HepG2 (cell line): ENCODE results near the gene PAK3. TPM values are rescaled to one million over a fixed set of nuclear protein-coding genes. Genes with fewer than 3 reads are reported as not detected.

Source experiments
- ATAC-seq: fragments of 200-7000 bp; cut with Tn5 transposase; 3 replicates; pipeline ENCODE4 v1.9.1; 2020; ENCODE audit warnings: mild to moderate bottlenecking, moderate library complexity
- BruUV-seq: library from RNA; stranded (reverse); fragments of 400-500 nt; replicated peaks from 2 replicates; lab custom pipeline; 2021; lab: Mats Ljungman, UMichigan
- CTCF ChIA-PET: fragments of 300-600 bp; formaldehyde crosslinking; extraction: SDS; loops from one replicate; lab custom pipeline; 2021; ENCODE audit warnings: low total read pairs, inconsistent platforms, low intra/inter-chr PET ratio; lab: Yijun Ruan, JAX
- POLR2A ChIA-PET: fragments of 350-600 bp; sonication (Branson Sonifier 250); formaldehyde crosslinking; loops from one replicate; lab custom pipeline; 2020; ENCODE audit warnings: antibody characterized with exemption, inconsistent platforms; lab: Yijun Ruan, JAX
- DNase-seq: peaks from one replicate; pipeline ENCODE4 v3.0.0-alpha.2; 2015; ENCODE audit warnings: low spot score
- FAIRE-seq: peaks from 3 replicates; lab custom pipeline; 2011; peaks lifted over from hg19 to GRCh38; lab: Jason Lieb, UNC
- H2AFZ ChIP-seq: one replicate; pipeline ENCODE4 v1.6.1; 2011; ENCODE audit warnings: low read length, inconsistent platforms
- H3K27ac ChIP-seq: fragments of 300-600 bp; 3 replicates; pipeline ENCODE4 v1.8.0; 2011; ENCODE audit warnings: mixed run types, mild to moderate bottlenecking, mixed read lengths, low read length, inconsistent platforms; ENCODE audit not compliant: insufficient read depth; ENCODE audit errors: extremely low read length
- H3K27me3 ChIP-seq, 2 experiments: fragments of 200-600 bp in 1 of 2; 2 replicates in 1 of 2; 3 replicates in 1 of 2; pipeline versions ENCODE4 v1.6.0 to v1.8.0; 2011; ENCODE audit warnings: low read length in 2 of 2, mild to moderate bottlenecking in 2 of 2, moderate library complexity in 2 of 2, inconsistent platforms in 1 of 2; ENCODE audit not compliant: insufficient read depth in 2 of 2, control insufficient read depth in 1 of 2
- H3K36me3 ChIP-seq, 2 experiments: fragments of 200-600 bp in 1 of 2; replicated peaks in 1 of 2; 2 replicates in 1 of 2; 3 replicates in 1 of 2; pipeline versions ENCODE4 v1.5.1 to v1.8.0; 2011; ENCODE audit warnings: low read length in 2 of 2, inconsistent platforms in 1 of 2; ENCODE audit not compliant: insufficient read depth in 2 of 2, control insufficient read depth in 1 of 2
- H3K4me1 ChIP-seq: 2 replicates; pipeline ENCODE4 v1.5.1; 2012; ENCODE audit warnings: low read length, inconsistent platforms; ENCODE audit not compliant: insufficient read depth
- H3K4me2 ChIP-seq: 2 replicates; pipeline ENCODE4 v1.6.0; 2011; ENCODE audit warnings: low read depth, low read length, inconsistent platforms
- H3K4me3 ChIP-seq, 3 experiments: fragments of 200-600 bp in 1 of 3; sonication (generic), shearing (Covaris generic) in 1 of 3; replicated peaks in 1 of 3; 2 replicates each; pipeline ENCODE4 v1.5.1; 2011 to 2016; ENCODE audit warnings: low read length in 3 of 3, inconsistent platforms in 2 of 3, low read depth in 2 of 3, mild to moderate bottlenecking in 2 of 3, control low read depth in 1 of 3, mixed read lengths in 1 of 3; ENCODE audit not compliant: insufficient read depth in 1 of 3
- H3K79me2 ChIP-seq: one replicate; pipeline ENCODE4 v1.6.1; 2011; ENCODE audit warnings: low read length, inconsistent platforms; ENCODE audit not compliant: insufficient read depth
- H3K9ac ChIP-seq: 2 replicates; pipeline ENCODE4 v1.6.0; 2011; ENCODE audit warnings: mild to moderate bottlenecking, low read depth, low read length, inconsistent platforms; ENCODE audit not compliant: insufficient read depth
- H3K9me3 ChIP-seq: 2 replicates; pipeline ENCODE4 v1.5.1; 2012; ENCODE audit warnings: mild to moderate bottlenecking, low read length
- H4K20me1 ChIP-seq: 2 replicates; pipeline ENCODE4 v1.6.0; 2011; ENCODE audit warnings: inconsistent platforms, mild to moderate bottlenecking, low read length, moderate library complexity; ENCODE audit not compliant: insufficient read depth
- HES4 ChIP-seq: sonication (generic); formaldehyde crosslinking; IDR thresholded peaks from 2 replicates; pipeline ENCODE4 v1.9.0; 2021; ENCODE audit warnings: mild to moderate bottlenecking, missing genetic modification reagents, borderline replicate concordance
- MAZ ChIP-seq, 2 experiments: sonication (generic) in 1 of 2; formaldehyde crosslinking in 1 of 2; IDR thresholded peaks; 2 replicates each; pipeline versions ENCODE4 v1.5.0 to v1.6.1; 2012 to 2020; ENCODE audit warnings: low read depth in 2 of 2, mild to moderate bottlenecking in 2 of 2, borderline replicate concordance in 1 of 2, improper control_type of control experiment in 1 of 2, low read length in 1 of 2, missing genetic modification reagents in 1 of 2, moderate library complexity in 1 of 2
- SMC3 ChIP-seq: IDR thresholded peaks from 2 replicates; pipeline ENCODE4 v1.6.1; 2011; ENCODE audit warnings: low read length, improper control_type of control experiment
- ZNF136 ChIP-seq: sonication (generic); formaldehyde crosslinking; IDR thresholded peaks from 2 replicates; pipeline ENCODE4 v1.8.1; 2022; ENCODE audit warnings: low read depth, mild to moderate bottlenecking, moderate library complexity, missing genetic modification reagents
- ZNF549 ChIP-seq: sonication (generic); formaldehyde crosslinking; IDR thresholded peaks from 2 replicates; pipeline ENCODE4 v1.5.0; 2020; ENCODE audit warnings: missing genetic modification reagents
- ZNF660 ChIP-seq: sonication (generic); formaldehyde crosslinking; IDR thresholded peaks from 2 replicates; pipeline ENCODE4 v1.5.1; 2020; ENCODE audit warnings: mild to moderate bottlenecking, low read depth, missing genetic modification reagents, borderline replicate concordance
- ZNF724P ChIP-seq: sonication (generic); formaldehyde crosslinking; IDR thresholded peaks from 2 replicates; pipeline ENCODE4 v1.8.0; 2022; ENCODE audit warnings: missing genetic modification reagents, borderline replicate concordance
- WGBS: methylation state at CpG from one replicate; pipeline ENCODE4 v1.1.6; 2017; ENCODE audit warnings: low lambda C conversion rate; 5-methylcytosine and 5-hydroxymethylcytosine counted together
- in situ Hi-C: cut with HindIII; loops from 2 replicates; pipeline ENCODE4 v1.10.0; 2017; ENCODE audit warnings: low pct_unique_long_range_greater_than_20kb; ENCODE audit not compliant: extremely low pct_ligation_motif_present
- intact Hi-C: fragments of 100-400 bp; cut with micrococcal nuclease; formaldehyde crosslinking; loops from one replicate; pipeline ENCODE4 v1.10.0; 2022; ENCODE audit not compliant: unreplicated experiment
- polyA plus RNA-seq, 8 experiments: library from polyadenylated mRNA; depleted of rRNA in 3 of 8; stranded (reverse) in 7 of 8; unstranded in 1 of 8; fragments of >200 nt; fragmentation: Illumina TruSeq in 4 of 8; extraction: Trizol in 4 of 8; gene quantifications; 2 replicates each; pipeline versions ENCODE4 v1.2.1 to v1.2.3, GENCODE V29; 2011 to 2016; ENCODE audit warnings: low read depth in 4 of 8, missing spikeins in 1 of 8, mixed read lengths in 1 of 8; ENCODE audit not compliant: insufficient read depth in 1 of 8
- total RNA-seq, 5 experiments: library from RNA; depleted of rRNA; stranded (reverse); fragments of >200 nt; fragmentation: Illumina TruSeq; extraction: Trizol; gene quantifications; 2 replicates each; pipeline ENCODE4 v1.2.3, GENCODE V29; 2016; ENCODE audit warnings: low read depth in 1 of 5
- TF ChIP-seq, protein P1 (sequence below): sonication (generic); formaldehyde crosslinking; IDR thresholded peaks from 2 replicates; pipeline ENCODE4 v1.4.0; 2020; ENCODE audit warnings: low read depth, missing genetic modification reagents
- TF ChIP-seq, protein P2 (sequence below): sonication (generic); formaldehyde crosslinking; IDR thresholded peaks from 2 replicates; pipeline ENCODE4 v1.8.1; 2023; ENCODE audit warnings: mild to moderate bottlenecking, missing genetic modification reagents
- TF ChIP-seq, protein P3 (sequence below): sonication (generic); formaldehyde crosslinking; IDR thresholded peaks from 2 replicates; pipeline ENCODE4 v1.5.0; 2020; ENCODE audit warnings: missing genetic modification reagents, mild to moderate bottlenecking, borderline replicate concordance

Gene PAK3
- total and polyA plus RNA-seq, 2 of the 13 experiments (the other 11 are each of a cell fraction or from before 2014, with no cell fraction given), result not detected

DNA sequence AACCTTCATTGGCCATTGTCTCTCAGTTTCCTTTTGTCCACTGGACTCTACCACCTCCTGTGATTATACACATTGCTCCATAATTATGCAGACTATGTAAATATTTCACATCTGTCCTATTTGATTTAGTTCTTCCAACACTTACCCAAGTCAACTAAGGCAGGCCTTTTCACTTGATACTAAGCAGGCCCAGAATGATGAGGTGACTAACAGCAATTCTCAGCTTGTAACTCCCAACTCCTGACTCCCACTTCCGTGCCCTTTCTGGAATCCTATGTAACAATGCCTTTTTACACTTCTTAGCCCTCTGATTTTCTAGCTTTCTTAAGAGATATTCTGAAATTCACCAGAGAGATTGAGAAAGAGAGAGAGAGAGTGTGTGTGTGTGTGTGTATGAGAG, 6.6 kb downstream of the PAK3 start (continued):
- TF ChIP-seq, protein P1, sequence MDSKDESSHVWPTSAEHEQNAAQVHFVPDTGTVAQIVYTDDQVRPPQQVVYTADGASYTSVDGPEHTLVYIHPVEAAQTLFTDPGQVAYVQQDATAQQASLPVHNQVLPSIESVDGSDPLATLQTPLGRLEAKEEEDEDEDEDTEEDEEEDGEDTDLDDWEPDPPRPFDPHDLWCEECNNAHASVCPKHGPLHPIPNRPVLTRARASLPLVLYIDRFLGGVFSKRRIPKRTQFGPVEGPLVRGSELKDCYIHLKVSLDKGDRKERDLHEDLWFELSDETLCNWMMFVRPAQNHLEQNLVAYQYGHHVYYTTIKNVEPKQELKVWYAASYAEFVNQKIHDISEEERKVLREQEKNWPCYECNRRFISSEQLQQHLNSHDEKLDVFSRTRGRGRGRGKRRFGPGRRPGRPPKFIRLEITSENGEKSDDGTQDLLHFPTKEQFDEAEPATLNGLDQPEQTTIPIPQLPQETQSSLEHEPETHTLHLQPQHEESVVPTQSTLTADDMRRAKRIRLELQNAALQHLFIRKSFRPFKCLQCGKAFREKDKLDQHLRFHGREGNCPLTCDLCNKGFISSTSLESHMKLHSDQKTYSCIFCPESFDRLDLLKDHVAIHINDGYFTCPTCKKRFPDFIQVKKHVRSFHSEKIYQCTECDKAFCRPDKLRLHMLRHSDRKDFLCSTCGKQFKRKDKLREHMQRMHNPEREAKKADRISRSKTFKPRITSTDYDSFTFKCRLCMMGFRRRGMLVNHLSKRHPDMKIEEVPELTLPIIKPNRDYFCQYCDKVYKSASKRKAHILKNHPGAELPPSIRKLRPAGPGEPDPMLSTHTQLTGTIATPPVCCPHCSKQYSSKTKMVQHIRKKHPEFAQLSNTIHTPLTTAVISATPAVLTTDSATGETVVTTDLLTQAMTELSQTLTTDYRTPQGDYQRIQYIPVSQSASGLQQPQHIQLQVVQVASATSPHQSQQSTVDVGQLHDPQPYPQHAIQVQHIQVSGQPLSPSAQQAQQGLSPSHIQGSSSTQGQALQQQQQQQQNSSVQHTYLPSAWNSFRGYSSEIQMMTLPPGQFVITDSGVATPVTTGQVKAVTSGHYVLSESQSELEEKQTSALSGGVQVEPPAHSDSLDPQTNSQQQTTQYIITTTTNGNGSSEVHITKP, result no peak
- TF ChIP-seq SMC3, result no peak

DNA sequence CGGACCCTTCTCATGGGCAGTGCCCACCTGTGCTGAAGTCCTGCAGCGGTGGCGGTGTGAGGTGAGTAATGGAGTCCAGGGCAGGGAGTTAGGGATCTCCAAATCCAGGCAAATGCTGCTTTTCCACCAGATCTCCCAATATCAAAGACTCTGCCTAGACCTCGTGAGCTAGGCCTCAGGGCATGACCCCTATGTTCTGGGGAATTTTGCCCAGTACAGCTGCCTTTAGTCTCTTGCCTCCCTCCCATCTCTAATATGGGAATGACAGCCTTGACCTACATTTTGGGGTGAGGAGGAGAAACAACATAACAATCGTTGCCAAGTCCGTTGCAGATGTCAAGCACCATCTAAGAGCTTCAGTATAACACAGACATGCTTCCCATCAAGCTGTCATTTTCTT, 7.3 kb downstream of the PAK3 start:
- TF ChIP-seq HES4 (no peak), ZNF724P (CRISPR knock-in tag) (no peak), MAZ (IDR thresholded peaks at IDR 0.05; ENCODE audit: borderline replicate concordance, low read depth, low read length) (no peak), MAZ (CRISPR knock-in tag; IDR thresholded peaks at IDR 0.05; ENCODE audit: low read depth) (no peak), ZNF660 (CRISPR knock-in tag) (no peak), ZNF136 (CRISPR knock-in tag) (no peak), ZNF549 (CRISPR knock-in tag) (no peak)
- TF ChIP-seq, protein P2, sequence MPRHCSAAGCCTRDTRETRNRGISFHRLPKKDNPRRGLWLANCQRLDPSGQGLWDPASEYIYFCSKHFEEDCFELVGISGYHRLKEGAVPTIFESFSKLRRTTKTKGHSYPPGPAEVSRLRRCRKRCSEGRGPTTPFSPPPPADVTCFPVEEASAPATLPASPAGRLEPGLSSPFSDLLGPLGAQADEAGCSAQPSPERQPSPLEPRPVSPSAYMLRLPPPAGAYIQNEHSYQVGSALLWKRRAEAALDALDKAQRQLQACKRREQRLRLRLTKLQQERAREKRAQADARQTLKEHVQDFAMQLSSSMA (CRISPR knock-in tag), result no peak
- TF ChIP-seq, protein P3, sequence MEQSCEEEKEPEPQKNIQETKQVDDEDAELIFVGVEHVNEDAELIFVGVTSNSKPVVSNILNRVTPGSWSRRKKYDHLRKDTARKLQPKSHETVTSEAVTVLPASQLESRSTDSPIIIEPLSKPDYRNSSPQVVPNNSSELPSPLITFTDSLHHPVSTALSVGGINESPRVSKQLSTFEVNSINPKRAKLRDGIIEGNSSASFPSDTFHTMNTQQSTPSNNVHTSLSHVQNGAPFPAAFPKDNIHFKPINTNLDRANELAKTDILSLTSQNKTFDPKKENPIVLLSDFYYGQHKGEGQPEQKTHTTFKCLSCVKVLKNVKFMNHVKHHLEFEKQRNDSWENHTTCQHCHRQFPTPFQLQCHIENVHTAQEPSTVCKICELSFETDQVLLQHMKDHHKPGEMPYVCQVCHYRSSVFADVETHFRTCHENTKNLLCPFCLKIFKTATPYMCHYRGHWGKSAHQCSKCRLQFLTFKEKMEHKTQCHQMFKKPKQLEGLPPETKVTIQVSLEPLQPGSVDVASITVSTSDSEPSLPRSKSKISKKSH (CRISPR knock-in tag), result no peak
- TF ChIP-seq, all 625 proteins: peak for 0
- H3K4me2 ChIP-seq, result no peak overlapping the region
- no peaks in the 10 kb centered on the region for H3K9me3 ChIP-seq
- no peak overlapping the region for H3K27ac ChIP-seq
- in situ Hi-C loops, result no loop called here
- ChIA-PET CTCF (no interaction called here), POLR2A (no interaction called here)
- FAIRE-seq (no peak), ATAC-seq (no peak), DNase-seq (no peak)
- intact Hi-C loops, result no loop called here
- no peak overlapping the region for H2AFZ ChIP-seq
- H3K27me3 ChIP-seq, result no peaks in the 10 kb centered on the region
- H3K9ac ChIP-seq, result no peak overlapping the region
- no TSS peak for BruUV-seq
- no peaks in the 10 kb centered on the region for H3K79me2 ChIP-seq
- H3K4me3 ChIP-seq, result no peak overlapping the region
- 0% methylated on average over 2 of the region's 6 CpGs for WGBS
- H3K4me1 ChIP-seq, result no peaks in the 10 kb centered on the region
- H4K20me1 ChIP-seq, result no peaks in the 10 kb centered on the region
- H3K36me3 ChIP-seq, result no peaks in the 10 kb centered on the region
